GM18498 (cell line): ENCODE measurements around the gene GAL3ST1.
"Not testable (repeated sequence)": the region's sequence is repeated elsewhere in the genome, so short reads cannot be mapped to it uniquely, and the experiment has no call there.

ENCODE experiments used
- ATAC-seq: cut with Tn5 transposase; IDR thresholded peaks from one replicate; pipeline ENCODE4 v1.9.1; 2021; ENCODE audit warnings: mild to moderate bottlenecking, moderate library complexity; ENCODE audit not compliant: unreplicated experiment

Gene GAL3ST1

GRCh38 chr22:30574095-30574981 lies at the start of gene GAL3ST1:
GAL3ST1 (minus strand) TSS chr22:30574665; CDS start chr22:30557392, 17,273 bp downstream.
- ATAC-seq = no peak

DNA sequence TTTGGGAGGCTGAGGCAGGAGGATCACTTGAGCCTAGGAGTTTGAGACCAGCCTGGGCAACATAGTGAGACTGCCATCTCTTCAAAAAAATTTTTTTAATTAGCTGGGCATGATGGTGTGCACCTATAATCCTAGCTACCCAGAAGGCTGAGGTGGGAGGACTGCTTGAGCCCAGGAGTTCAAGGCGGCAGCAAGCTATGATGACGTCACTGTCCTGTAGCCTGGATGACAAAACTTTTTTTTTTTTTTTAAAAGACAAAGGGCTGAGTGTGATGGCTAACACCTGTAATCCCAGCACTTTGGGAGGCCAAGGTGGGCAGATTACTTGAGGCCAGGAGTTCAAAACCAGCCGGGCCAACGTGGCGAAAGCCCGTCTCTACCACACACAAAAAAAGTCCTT lies 45.4 kb upstream of the GAL3ST1 start:
- ATAC-seq = not testable (repeated sequence)

DNA sequence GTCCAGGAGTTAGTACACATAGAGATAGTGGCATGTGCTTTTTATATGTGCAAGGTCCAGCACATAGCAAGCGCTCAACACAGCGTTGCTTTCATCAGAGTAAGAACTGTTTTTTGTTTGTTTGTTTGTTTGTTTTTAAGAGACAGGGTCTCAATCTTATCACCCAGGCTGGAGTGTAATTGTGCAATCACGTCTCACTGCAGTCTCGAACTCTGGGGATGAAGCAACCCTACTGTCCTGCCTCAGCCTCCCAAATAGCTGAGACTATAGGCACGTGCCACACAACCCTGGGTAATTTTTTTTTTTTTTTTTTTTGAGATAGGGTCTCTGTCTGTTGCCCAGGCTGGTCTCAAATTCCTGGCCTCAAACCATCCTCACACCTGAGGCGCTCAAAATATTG lies 43.4 kb upstream of the GAL3ST1 start:
- ATAC-seq = no peak

- no peak for ATAC-seq
These were observed 41.1 kb upstream of the GAL3ST1 start for GRCh38 chr22:30615543-30615954.

DNA sequence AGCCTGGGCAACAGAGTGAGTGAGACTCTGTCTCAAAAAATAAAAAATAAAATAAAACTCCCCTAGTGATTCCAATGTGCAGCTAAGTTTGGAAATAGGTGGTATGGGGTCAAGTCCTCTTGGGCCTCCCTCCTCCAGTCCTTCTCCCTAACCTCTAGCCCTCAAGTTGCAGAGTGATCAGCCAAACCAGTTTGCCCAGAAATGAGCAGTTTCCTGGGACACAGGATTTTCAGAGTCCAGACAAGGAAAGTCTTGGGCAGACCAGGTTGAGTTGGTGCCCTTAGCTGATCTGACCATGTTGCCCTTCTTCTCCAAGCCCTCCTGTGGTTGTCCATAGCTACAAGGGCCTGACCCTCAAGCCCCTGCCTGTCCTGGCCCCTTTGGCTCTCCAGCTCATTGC lies 40.4 kb upstream of the GAL3ST1 start:
- ATAC-seq = no peak

DNA sequence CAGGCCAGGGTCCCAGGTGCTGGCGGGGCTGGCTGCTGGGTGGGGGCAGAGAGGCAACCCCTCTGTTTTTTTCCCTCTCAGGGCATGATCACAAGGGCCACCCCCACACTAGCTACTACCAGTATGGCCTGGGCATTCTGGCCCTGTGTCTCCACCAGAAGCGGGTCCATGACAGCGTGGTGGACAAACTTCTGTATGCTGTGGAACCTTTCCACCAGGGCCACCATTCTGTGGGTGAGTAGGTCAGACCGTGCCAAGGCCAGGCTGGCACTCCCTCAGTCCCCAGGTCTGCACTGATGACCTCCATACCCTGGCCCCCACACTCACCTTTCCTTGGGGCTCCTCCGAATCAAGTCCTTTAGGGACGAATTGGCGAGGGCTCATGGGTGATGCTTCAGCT lies 39.8 kb upstream of the GAL3ST1 start:
- no peak for ATAC-seq

- ATAC-seq = no peak
These were observed 38.3 kb upstream of the GAL3ST1 start for GRCh38 chr22:30612789-30613188.

- no peak for ATAC-seq
These were observed 36.7 kb upstream of the GAL3ST1 start for GRCh38 chr22:30611197-30611596.

DNA sequence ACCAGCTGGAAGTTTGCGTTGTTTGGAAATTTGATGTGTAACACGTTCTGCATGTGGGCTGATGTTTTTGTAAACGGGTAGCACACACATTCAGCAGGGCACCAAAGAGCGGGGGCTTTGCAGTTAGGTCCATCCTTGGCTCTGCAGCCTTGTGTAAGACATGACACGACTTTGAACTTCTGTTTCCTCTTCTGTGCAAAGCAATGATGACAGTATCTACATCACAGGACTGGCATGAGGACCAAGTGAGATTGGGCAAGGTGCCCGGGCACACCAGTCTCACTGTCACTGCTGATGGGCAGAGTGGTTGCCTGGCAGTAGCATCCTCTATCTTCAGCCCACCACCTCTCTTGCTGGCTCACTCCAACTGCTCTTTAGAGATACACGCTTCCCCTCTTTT lies 35.8 kb upstream of the GAL3ST1 start:
- no peak for ATAC-seq

- ATAC-seq = peak; percentile 50
These were observed 35.1 kb upstream of the GAL3ST1 start for GRCh38 chr22:30609260-30610185.

- no peak for ATAC-seq
These were observed 33.5 kb upstream of the GAL3ST1 start for GRCh38 chr22:30607939-30608338.

- no peak for ATAC-seq
These were observed 33.0 kb upstream of the GAL3ST1 start for GRCh38 chr22:30607300-30607930.

- ATAC-seq = peak; percentile 59
These were observed 32.2 kb upstream of the GAL3ST1 start, which contains the start of gene TCN2 for GRCh38 chr22:30606455-30607299. TCN2 (plus strand) TSS chr22:30607174; CDS start chr22:30607332, 158 bp downstream.

GRCh38 chr22:30605449-30606110 lies 31.1 kb upstream of the GAL3ST1 start:
- no peak for ATAC-seq

DNA sequence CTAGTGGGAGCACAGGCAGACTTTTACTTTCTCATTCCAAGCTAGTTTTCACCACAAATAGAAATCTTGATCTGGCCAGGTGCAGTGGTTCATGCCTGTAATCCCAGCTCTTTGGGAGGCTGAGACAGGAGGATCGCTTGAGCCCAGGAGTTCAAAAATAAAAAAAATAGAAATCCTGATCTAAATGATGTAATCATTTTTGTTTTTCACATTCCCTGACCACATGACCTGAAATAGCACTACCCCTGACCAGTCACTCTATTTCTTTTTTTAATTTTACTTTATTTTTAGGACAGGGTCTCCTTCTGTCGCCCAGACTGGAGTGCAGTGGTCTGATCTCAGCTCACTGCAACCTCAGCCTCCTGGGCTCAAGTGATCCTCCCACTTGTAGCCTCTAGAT lies 30.3 kb upstream of the GAL3ST1 start:
- ATAC-seq = no peak

DNA sequence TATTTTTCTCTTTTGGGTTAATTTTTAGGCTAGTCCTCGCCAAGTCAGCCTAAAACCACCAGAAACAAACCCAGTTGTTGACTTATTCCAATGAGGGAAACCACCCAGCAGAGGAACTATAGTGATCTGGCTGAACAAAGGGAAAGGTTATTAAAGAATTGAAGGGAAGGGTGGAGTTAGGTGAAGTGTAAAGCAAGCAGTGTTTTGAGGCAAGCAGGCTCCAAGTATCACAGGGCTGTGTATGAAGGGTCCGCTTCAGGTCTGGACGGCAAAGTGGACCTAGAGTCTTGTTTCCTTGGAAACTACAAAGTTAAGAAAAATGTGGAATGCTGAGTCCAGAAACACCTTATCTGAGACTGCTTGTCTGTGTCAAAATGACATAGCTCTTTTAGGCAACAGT lies 29.3 kb upstream of the GAL3ST1 start:
- ATAC-seq = no peak

- no peak for ATAC-seq
These were observed 27.6 kb upstream of the GAL3ST1 start for GRCh38 chr22:30602049-30602448.

GRCh38 chr22:30601464-30601863 lies 27.0 kb upstream of the GAL3ST1 start:
- no peak for ATAC-seq

DNA sequence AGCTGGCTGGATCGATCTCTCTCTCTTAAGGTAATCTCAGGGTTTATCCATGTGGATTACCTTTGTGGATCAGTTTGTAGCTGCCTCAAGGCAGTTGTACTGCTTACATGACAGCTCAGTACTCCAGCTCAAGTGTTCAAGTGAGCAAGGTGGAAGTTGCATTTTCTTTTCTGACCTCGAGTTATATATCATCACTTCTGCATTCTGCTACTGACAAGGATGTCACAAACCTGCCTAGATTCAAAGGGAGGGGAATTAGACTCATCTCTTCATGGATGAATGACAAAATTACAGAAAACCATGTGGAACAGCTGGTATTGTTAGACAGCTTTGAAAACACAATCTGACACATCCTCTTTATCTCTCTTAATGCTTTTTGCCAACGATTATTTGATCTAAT lies 26.5 kb upstream of the GAL3ST1 start:
- no peak for ATAC-seq

DNA sequence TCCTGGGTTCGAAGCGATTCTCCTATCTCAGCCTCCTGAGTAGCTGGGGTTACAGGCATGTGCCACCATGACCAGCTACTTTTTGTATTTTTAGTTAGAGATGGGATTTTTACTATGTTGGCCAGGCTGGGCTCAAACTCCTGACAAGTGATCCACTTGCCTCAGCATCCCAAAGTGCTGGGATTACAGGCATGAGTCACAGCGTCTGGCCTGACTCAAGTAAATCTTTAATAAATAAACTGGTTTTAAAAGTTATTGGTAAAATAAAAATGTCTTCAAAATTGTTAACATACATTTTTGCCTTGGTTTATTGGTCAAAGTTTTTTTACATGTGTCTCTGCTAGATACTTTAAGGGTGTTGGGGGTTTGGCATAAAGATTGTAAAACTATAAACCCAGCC lies 24.5 kb upstream of the GAL3ST1 start:
- no peak for ATAC-seq
